Measurements from ENCODE around the gene SLC25A21.

Gene SLC25A21

DNA sequence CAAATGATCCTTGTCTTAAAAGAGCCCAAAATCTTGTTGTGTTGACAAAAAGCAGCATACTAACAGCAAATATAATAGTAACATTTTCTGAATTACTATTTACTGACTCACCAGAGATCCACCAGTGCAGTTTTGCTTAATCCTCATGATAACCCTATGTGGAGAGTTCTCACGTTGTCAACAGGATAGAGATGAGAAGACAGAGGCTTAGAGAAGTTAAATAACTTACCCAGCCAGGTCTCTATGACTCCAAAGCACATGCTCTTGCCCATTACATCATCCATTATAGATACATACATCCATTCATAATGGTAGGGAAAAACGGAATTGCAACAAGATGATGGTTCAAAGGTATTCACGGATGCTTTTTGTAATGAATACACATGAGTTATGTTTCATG lies 398.8 kb downstream of the SLC25A21 start:
- no peak for TF ChIP-seq TAF1 (IDR thresholded peaks at IDR 0.05; ENCODE audit: borderline replicate concordance, insufficient read depth, low read length)

DNA sequence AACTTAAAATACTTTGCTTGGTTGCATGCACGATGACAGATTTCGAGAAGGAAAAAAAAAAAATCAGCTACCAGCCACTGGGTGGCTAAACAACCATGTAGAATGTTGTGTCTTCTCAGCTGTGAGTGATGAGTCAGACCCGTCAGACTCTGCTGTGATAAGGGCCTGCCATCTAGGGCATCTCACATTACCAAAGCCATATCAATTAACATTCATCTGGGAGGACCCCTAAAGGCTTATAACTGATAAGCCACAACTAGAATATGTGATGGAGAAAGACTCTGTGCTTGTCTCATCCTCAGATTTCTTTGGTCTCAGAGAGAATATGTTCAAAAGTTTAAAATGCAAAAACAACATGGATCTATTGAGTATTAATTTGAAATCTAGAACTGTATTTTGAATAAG lies 399.3 kb downstream of the SLC25A21 start:
- TF ChIP-seq SIN3A (IDR thresholded peaks at IDR 0.05; ENCODE audit: borderline replicate concordance, insufficient read depth, low read length) (no peak), FOXP2 (optimal IDR thresholded peaks at IDR 0.05; ENCODE audit: borderline replicate concordance, extremely low read depth, extremely low read length, insufficient read depth) (no peak), POLR2AphosphoS5 (IDR thresholded peaks at IDR 0.05; ENCODE audit: low read depth, low read length) (no peak), TAF1 (IDR thresholded peaks at IDR 0.05; ENCODE audit: borderline replicate concordance, insufficient read depth, low read length) (no peak)
- TF ChIP-seq, protein P1, sequence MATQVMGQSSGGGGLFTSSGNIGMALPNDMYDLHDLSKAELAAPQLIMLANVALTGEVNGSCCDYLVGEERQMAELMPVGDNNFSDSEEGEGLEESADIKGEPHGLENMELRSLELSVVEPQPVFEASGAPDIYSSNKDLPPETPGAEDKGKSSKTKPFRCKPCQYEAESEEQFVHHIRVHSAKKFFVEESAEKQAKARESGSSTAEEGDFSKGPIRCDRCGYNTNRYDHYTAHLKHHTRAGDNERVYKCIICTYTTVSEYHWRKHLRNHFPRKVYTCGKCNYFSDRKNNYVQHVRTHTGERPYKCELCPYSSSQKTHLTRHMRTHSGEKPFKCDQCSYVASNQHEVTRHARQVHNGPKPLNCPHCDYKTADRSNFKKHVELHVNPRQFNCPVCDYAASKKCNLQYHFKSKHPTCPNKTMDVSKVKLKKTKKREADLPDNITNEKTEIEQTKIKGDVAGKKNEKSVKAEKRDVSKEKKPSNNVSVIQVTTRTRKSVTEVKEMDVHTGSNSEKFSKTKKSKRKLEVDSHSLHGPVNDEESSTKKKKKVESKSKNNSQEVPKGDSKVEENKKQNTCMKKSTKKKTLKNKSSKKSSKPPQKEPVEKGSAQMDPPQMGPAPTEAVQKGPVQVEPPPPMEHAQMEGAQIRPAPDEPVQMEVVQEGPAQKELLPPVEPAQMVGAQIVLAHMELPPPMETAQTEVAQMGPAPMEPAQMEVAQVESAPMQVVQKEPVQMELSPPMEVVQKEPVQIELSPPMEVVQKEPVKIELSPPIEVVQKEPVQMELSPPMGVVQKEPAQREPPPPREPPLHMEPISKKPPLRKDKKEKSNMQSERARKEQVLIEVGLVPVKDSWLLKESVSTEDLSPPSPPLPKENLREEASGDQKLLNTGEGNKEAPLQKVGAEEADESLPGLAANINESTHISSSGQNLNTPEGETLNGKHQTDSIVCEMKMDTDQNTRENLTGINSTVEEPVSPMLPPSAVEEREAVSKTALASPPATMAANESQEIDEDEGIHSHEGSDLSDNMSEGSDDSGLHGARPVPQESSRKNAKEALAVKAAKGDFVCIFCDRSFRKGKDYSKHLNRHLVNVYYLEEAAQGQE (IDR thresholded peaks at IDR 0.05; ENCODE audit: insufficient read depth in 1 of 2, low read depth in 2 of 2, low read length in 2 of 2) = no peak

DNA sequence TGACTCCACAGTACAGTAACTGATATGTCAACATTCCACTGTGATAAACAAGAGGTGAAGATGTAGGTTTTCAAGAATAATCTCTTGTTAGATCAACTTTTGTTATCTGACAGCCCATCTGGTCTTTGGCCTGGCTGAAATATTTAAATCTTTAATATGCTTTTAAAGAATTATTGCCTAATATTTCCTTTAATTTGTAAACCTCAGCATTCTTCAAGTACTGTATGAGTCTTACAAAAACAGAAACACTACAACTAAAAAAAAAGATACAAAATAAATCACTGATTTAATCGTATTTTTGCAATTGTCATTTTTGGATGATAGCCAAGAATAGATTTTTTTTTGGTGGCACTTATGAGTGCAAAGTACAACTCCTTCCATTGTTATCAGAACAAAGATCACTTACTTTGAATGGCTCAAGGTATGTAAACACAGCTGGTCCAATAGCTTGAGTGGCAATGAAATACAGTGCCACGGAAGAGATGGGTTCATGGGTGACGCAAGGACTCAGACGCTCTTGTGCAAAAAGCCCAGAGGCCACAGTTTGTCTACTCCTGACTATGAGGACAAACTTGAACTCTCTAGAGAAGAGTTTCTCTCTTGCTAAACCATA lies 401.3 kb downstream of the SLC25A21 start:
- TF ChIP-seq, protein P1 (IDR thresholded peaks at IDR 0.05; ENCODE audit: insufficient read depth in 1 of 2, low read depth in 2 of 2, low read length in 2 of 2) = no peak
- TF ChIP-seq FOXP2 (optimal IDR thresholded peaks at IDR 0.05; ENCODE audit: borderline replicate concordance, extremely low read depth, extremely low read length, insufficient read depth) (no peak), POLR2AphosphoS5 (IDR thresholded peaks at IDR 0.05; ENCODE audit: low read depth, low read length) (no peak), SIN3A (IDR thresholded peaks at IDR 0.05; ENCODE audit: borderline replicate concordance, insufficient read depth, low read length) (no peak), TAF1 (IDR thresholded peaks at IDR 0.05; ENCODE audit: borderline replicate concordance, insufficient read depth, low read length) (no peak)

DNA sequence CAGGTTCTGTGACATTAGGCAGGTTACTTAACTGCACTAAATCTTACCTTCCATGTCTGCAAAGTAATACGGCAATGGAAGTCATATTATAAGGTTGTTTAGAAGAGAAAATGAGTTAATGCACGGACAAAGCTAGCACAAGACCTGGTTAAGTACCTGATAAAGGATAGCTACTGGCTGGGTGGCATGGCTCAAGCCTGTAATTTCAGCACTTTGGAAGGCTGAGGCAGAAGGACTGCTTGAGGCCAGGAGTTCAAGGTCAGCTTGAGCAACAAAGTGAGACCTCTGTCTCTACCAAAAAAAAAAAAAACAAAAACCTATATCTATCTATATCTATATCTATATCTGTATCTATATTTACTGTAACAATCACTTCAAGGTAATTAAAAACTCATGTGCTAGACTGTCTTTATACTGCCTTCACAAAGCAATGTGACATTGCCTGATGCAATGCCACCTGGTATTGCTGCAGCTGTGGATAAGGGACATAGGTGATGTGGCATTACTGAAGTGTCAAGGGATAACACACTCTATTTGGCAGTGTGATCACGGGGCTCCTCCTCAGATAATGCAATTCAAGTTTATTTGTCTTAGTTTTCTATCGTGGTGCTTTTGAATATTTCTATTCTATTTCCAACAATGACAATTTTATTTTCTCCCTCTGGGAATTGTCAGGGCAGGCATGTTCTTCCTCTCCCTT lies 403.6 kb downstream of the SLC25A21 start:
- TF ChIP-seq, protein P1 (IDR thresholded peaks at IDR 0.05; ENCODE audit: insufficient read depth in 1 of 2, low read depth in 2 of 2, low read length in 2 of 2) = no peak
- TF ChIP-seq POLR2AphosphoS5 (IDR thresholded peaks at IDR 0.05; ENCODE audit: low read depth, low read length) (no peak), FOXP2 (optimal IDR thresholded peaks at IDR 0.05; ENCODE audit: borderline replicate concordance, extremely low read depth, extremely low read length, insufficient read depth) (no peak)

DNA sequence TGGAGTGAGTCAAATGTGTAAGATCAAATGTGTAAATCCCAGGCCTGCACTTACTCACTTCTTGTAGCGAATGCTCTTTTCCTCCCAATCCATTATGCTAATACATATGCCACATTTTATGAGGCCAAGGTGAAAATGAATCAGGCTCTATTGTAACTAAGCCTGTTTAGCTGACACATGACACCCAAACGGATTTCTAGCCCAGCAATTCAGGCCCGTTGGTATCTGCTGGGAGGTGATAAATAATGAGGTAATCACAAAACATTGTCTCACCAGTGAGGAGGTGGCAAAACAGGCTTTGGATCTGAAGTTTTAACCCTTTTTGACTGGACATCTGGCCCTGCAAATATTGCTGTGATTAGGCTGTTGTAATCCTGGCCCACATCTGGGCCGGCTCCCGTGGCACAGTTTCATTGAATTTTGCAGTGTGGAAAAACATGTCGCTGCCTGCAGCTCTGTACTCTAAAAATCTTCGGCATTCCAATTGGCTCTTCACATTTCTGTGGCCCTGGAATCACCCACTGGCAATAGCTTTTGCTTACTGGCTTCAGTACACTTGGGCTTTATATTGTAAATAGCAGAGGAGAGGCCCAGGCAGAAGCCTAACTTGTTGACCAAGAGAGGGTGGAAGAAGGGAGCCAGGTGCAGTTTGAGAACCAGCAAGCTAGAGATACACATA lies 404.7 kb downstream of the SLC25A21 start:
- TF ChIP-seq TAF1 (IDR thresholded peaks at IDR 0.05; ENCODE audit: borderline replicate concordance, insufficient read depth, low read length) (no peak), SIN3A (IDR thresholded peaks at IDR 0.05; ENCODE audit: borderline replicate concordance, insufficient read depth, low read length) (no peak), POLR2AphosphoS5 (IDR thresholded peaks at IDR 0.05; ENCODE audit: low read depth, low read length) (no peak), FOXP2 (optimal IDR thresholded peaks at IDR 0.05; ENCODE audit: borderline replicate concordance, extremely low read depth, extremely low read length, insufficient read depth) (no peak)
- TF ChIP-seq, protein P1 (IDR thresholded peaks at IDR 0.05; ENCODE audit: insufficient read depth in 1 of 2, low read depth in 2 of 2, low read length in 2 of 2) = no peak
